H1 (cell line): Measurements from ENCODE around the gene NADK. TPM values are rescaled to one million over a fixed set of nuclear protein-coding genes. Genes with fewer than 3 reads are reported as not detected.

ENCODE experiments used
- CEBPB ChIP-seq: IDR thresholded peaks from 2 replicates; pipeline ENCODE4 v1.6.1; 2012; ENCODE audit warnings: low read depth, low read length
- CHD2 ChIP-seq: IDR thresholded peaks from 2 replicates; pipeline ENCODE4 v1.6.1; 2012; ENCODE audit warnings: low read length, improper control_type of control experiment
- CREB1 ChIP-seq: IDR thresholded peaks from 2 replicates; pipeline ENCODE4 v1.6.1; 2012; ENCODE audit warnings: inconsistent platforms
- E2F6 ChIP-seq: IDR thresholded peaks from 2 replicates; pipeline ENCODE4 v1.6.1; 2012; ENCODE audit warnings: inconsistent platforms
- EZH2 ChIP-seq: fragments of 200-600 bp; sonication (generic); IDR thresholded peaks from 2 replicates; pipeline ENCODE4 v1.7.1; 2012; ENCODE audit warnings: low read depth, mild to moderate bottlenecking, moderate library complexity, low read length, inconsistent platforms; ENCODE audit not compliant: severe bottlenecking
- GTF2F1 ChIP-seq: IDR thresholded peaks from 2 replicates; pipeline ENCODE4 v1.6.1; 2012; ENCODE audit warnings: low read depth, low read length, improper control_type of control experiment, borderline replicate concordance
- HDAC2 ChIP-seq, 2 experiments: fragments of 300-600 bp in 1 of 2; sonication (generic) in 1 of 2; IDR thresholded peaks; 2 replicates each; pipeline ENCODE4 v1.6.1; 2011 to 2012; ENCODE audit warnings: low read depth in 2 of 2, low read length in 2 of 2, mild to moderate bottlenecking in 2 of 2, moderate library complexity in 2 of 2, borderline replicate concordance in 1 of 2, inconsistent platforms in 1 of 2
- HDAC6 ChIP-seq: IDR thresholded peaks from one replicate; pipeline ENCODE4 v1.7.1; 2012; ENCODE audit warnings: low read depth, mild to moderate bottlenecking, inconsistent platforms, low read length, moderate library complexity
- PHF8 ChIP-seq: fragments of 200-600 bp; sonication (generic); conservative IDR thresholded peaks from 2 replicates; pipeline ENCODE4 v1.7.1; 2012; ENCODE audit warnings: low read depth, mild to moderate bottlenecking, inconsistent platforms, low read length, moderate library complexity
- POLR2A ChIP-seq, 2 experiments: IDR thresholded peaks; 1 replicate in 1 of 2; 2 replicates in 1 of 2; pipeline ENCODE4 v1.6.1; 2011; ENCODE audit warnings: low read depth in 2 of 2, low read length in 2 of 2, mild to moderate bottlenecking in 2 of 2; ENCODE audit errors: control extremely low read depth in 1 of 2
- POLR2AphosphoS5 ChIP-seq: IDR thresholded peaks from 2 replicates; pipeline ENCODE4 v1.6.1; 2011; ENCODE audit warnings: low read depth, low read length
- POU5F1 ChIP-seq: IDR thresholded peaks from 2 replicates; pipeline ENCODE4 v1.6.1; 2011; ENCODE audit warnings: low read depth, mild to moderate bottlenecking, low read length, moderate library complexity
- RXRA ChIP-seq: IDR thresholded peaks from 2 replicates; pipeline ENCODE4 v1.6.1; 2011; ENCODE audit warnings: low read depth, mild to moderate bottlenecking, low read length, moderate library complexity; ENCODE audit not compliant: insufficient read depth
- SP1 ChIP-seq: IDR thresholded peaks from 2 replicates; pipeline ENCODE4 v1.6.1; 2011; ENCODE audit warnings: low read depth, low read length
- SP4 ChIP-seq: IDR thresholded peaks from 2 replicates; pipeline ENCODE4 v1.6.1; 2012; ENCODE audit warnings: low read length, inconsistent platforms
- TAF1 ChIP-seq: IDR thresholded peaks from 2 replicates; pipeline ENCODE4 v1.6.1; 2011; ENCODE audit warnings: mild to moderate bottlenecking, low read depth, low read length
- polyA plus RNA-seq, 7 experiments: library from polyadenylated mRNA; depleted of rRNA in 3 of 7; stranded (reverse) in 5 of 7; unstranded in 2 of 7; fragments of >200 nt in 5 of 7; fragments of 200-250 nt in 2 of 7; gene quantifications; 1 replicate in 5 of 7; 2 replicates in 1 of 7; 4 replicates in 1 of 7; pipeline versions ENCODE4 v1.2.1 to v1.2.3, GENCODE V29; 2011 to 2013; ENCODE audit warnings: missing spikeins in 2 of 7, mixed read lengths in 2 of 7
- total RNA-seq: library from RNA; stranded (reverse); fragmentation: NEBNext Ultra II Directional; extraction: Animal tissue kit (Norgen Biotek cat#: 25700); gene quantifications from 2 replicates; pipeline ENCODE4 v1.2.1, GENCODE V29; 2021

Gene NADK
- total and polyA plus RNA-seq, 2 of the 8 experiments (the other 6 are each of a cell fraction or from before 2014, with no cell fraction given): 78.0 to 89.7 TPM

- no peak for TF ChIP-seq HDAC2 (IDR thresholded peaks at IDR 0.05; ENCODE audit: borderline replicate concordance in 1 of 2, low read depth in 2 of 2, low read length in 2 of 2)
- 0 out of 2 replicates have a peak, but pooled peaks have one; percentile 14 for TF ChIP-seq SP1
- no peak for TF ChIP-seq RXRA
- peak; percentile 98 for TF ChIP-seq POU5F1
- TF ChIP-seq CEBPB: peak; percentile 72; the same call in 1 of the 2 replicates
- TF ChIP-seq CREB1: no peak
- no peak for TF ChIP-seq GTF2F1
- TF ChIP-seq TAF1: peak; percentile 57; the same call in 1 of the 2 replicates
- TF ChIP-seq SP4: no peak
- TF ChIP-seq CHD2: no peak
- no peak for TF ChIP-seq HDAC6
- peak; percentile 63; the same call in 1 of the 2 replicates for TF ChIP-seq POLR2AphosphoS5
- TF ChIP-seq E2F6: no peak
- TF ChIP-seq PHF8: no peak
- peak in 1 of 2 experiments; percentile 49; a peak in 2 of 3 replicates for TF ChIP-seq POLR2A (IDR thresholded peaks at IDR 0.05; ENCODE audit: control extremely low read depth in 1 of 2, low read depth in 2 of 2, low read length in 2 of 2)
- TF ChIP-seq EZH2: no peak
These were observed 1.7 kb upstream of the NADK start (continued) for GRCh38 chr1:1779691-1780597.
